Left ventricle myocardium inferior (tissue), 1 donor: ENCODE results near the gene TECPR2. TPM values are rescaled to one million over a fixed set of nuclear protein-coding genes. Genes with fewer than 3 reads are reported as not detected.

ENCODE experiments used
- DNase-seq: peaks from one replicate; pipeline ENCODE4 v3.0.0-alpha.2; 2020
- H3K27ac ChIP-seq: fragments of 200-600 bp; replicated peaks from 2 replicates; pipeline ENCODE4 v1.8.0; 2021
- H3K27me3 ChIP-seq: fragments of 200-600 bp; 2 replicates; pipeline ENCODE4 v1.8.0; 2021; ENCODE audit warnings: low read depth
- H3K36me3 ChIP-seq: fragments of 200-600 bp; 2 replicates; pipeline ENCODE4 v1.8.0; 2021
- H3K4me1 ChIP-seq: fragments of 200-600 bp; 2 replicates; pipeline ENCODE4 v1.8.0; 2021
- H3K4me3 ChIP-seq: fragments of 200-600 bp; 2 replicates; pipeline ENCODE4 v1.8.0; 2021; ENCODE audit warnings: mild to moderate bottlenecking, moderate library complexity
- H3K9me3 ChIP-seq: fragments of 200-600 bp; replicated peaks from 2 replicates; pipeline ENCODE4 v1.8.0; 2021
- CTCF ChIP-seq: fragments of 200-600 bp; IDR thresholded peaks from 2 replicates; pipeline ENCODE4 v1.8.0; 2021; ENCODE audit warnings: antibody characterized with exemption, mild to moderate bottlenecking, borderline replicate concordance
- intact Hi-C: fragments of 100-400 bp; cut with micrococcal nuclease; formaldehyde crosslinking; loops from one replicate; pipeline ENCODE4 v1.11.0; 2022
- total RNA-seq: library from RNA; stranded (reverse); fragmentation: NEBNext Ultra II Directional; extraction: Animal tissue kit (Norgen Biotek cat#: 25700); gene quantifications from one replicate; pipeline ENCODE4 v1.2.1, GENCODE V29; 2021
- donor health status: DM: no; HTN: yes; CAD: no; lungs with severe emphysema.

TECPR2 gene
- total RNA-seq, 1 donor from 2014 or later, result 20.0 TPM

- intact Hi-C loops, result no loop called here
- peaks cover 3% of the 10 kb centered on the region for H3K9me3 ChIP-seq
- peaks cover 12% of the 10 kb centered on the region for H3K4me1 ChIP-seq
- no peak for DNase-seq
- H3K4me3 ChIP-seq, result no peak overlapping the region
- no peak overlapping the region for H3K27ac ChIP-seq
- no peaks in the 10 kb centered on the region for H3K27me3 ChIP-seq
- peaks cover 19% of the 10 kb centered on the region for H3K36me3 ChIP-seq
- TF ChIP-seq CTCF, result no peak
These were observed 24.3 kb downstream of the TECPR2 start for GRCh38 chr14:102387086-102387485.

- no peak overlapping the region for H3K4me3 ChIP-seq
- intact Hi-C loops, result no loop called here
- peaks cover 3% of the 10 kb centered on the region for H3K9me3 ChIP-seq
- DNase-seq, result no peak
- TF ChIP-seq CTCF, result no peak
- peak overlapping the region; percentile 0 for H3K27ac ChIP-seq
- no peaks in the 10 kb centered on the region for H3K27me3 ChIP-seq
- peaks cover 21% of the 10 kb centered on the region for H3K4me1 ChIP-seq
- H3K36me3 ChIP-seq, result peaks cover 13% of the 10 kb centered on the region
These were observed 26.5 kb downstream of the TECPR2 start for GRCh38 chr14:102389246-102389645.

- peaks cover 21% of the 10 kb centered on the region for H3K4me1 ChIP-seq
- H3K4me3 ChIP-seq, result no peak overlapping the region
- H3K27ac ChIP-seq, result no peak overlapping the region
- DNase-seq, result no peak
- no peaks in the 10 kb centered on the region for H3K27me3 ChIP-seq
- H3K9me3 ChIP-seq, result peaks cover 3% of the 10 kb centered on the region
- intact Hi-C loops, result no loop called here
- TF ChIP-seq CTCF, result no peak
- peaks cover 12% of the 10 kb centered on the region for H3K36me3 ChIP-seq
These were observed 27.5 kb downstream of the TECPR2 start for GRCh38 chr14:102390064-102390855.

- no peak for DNase-seq
- H3K4me3 ChIP-seq, result no peak overlapping the region
- TF ChIP-seq CTCF, result no peak
- peaks cover 3% of the 10 kb centered on the region for H3K9me3 ChIP-seq
- peaks cover 3% of the 10 kb centered on the region for H3K36me3 ChIP-seq
- no peak overlapping the region for H3K27ac ChIP-seq
- H3K27me3 ChIP-seq, result no peaks in the 10 kb centered on the region
- intact Hi-C loops, result no loop called here
- peaks cover 21% of the 10 kb centered on the region for H3K4me1 ChIP-seq
These were observed 29.8 kb downstream of the TECPR2 start for GRCh38 chr14:102392506-102392905.

- peaks cover 11% of the 10 kb centered on the region for H3K9me3 ChIP-seq
- H3K4me1 ChIP-seq, result peaks cover 14% of the 10 kb centered on the region
- H3K36me3 ChIP-seq, result peaks cover 23% of the 10 kb centered on the region
- H3K4me3 ChIP-seq, result no peak overlapping the region
- TF ChIP-seq CTCF, result no peak
- DNase-seq, result no peak
- H3K27me3 ChIP-seq, result no peaks in the 10 kb centered on the region
- intact Hi-C loops, result no loop called here
- no peak overlapping the region for H3K27ac ChIP-seq
These were observed 32.1 kb downstream of the TECPR2 start for GRCh38 chr14:102394717-102395375.
